GM18951 (cell line): ENCODE data around the gene CDH22.

Experiments used
- POLR2A ChIP-seq: IDR thresholded peaks from 4 replicates; pipeline ENCODE4 v1.6.1; 2011; ENCODE audit warnings: mild to moderate bottlenecking; ENCODE audit not compliant: insufficient read length, insufficient read depth; ENCODE audit errors: extremely low read depth
- in situ Hi-C: fragments of 300-500 bp; cut with MboI; formaldehyde crosslinking; loops from one replicate; pipeline ENCODE4 v1.12.0; 2022; ENCODE audit warnings: low sequenced_read_pairs, mixed read lengths, inconsistent platforms; ENCODE audit not compliant: unreplicated experiment

Gene CDH22

GRCh38 chr20:46293084-46293483 lies 15.2 kb downstream of the CDH22 start:
- TF ChIP-seq POLR2A: no peak
- in situ Hi-C loops: no loop called here

- in situ Hi-C loops: no loop called here
- no peak for TF ChIP-seq POLR2A
Measured at GRCh38 chr20:46291401-46291800, 16.9 kb downstream of the CDH22 start.

DNA sequence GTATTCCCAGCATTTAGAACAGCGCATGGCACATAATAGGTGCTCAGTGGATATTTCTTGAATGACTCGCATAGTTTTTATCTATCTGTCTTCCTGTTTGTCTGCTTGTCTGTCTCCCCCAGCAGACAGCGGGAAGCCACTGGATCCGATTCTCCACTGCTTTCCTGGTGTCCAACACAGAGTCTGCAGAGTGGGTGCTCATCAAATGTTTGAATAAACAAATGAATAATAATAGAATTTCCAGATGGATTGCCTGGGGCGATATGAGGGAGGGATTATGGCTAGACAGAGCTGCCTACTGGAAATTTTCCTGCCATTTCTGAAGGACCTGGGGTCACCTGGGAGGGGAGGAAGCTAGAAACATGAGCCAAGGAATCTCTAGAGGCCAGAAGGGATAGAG lies 18.9 kb downstream of the CDH22 start:
- in situ Hi-C loops: no loop called here
- no peak for TF ChIP-seq POLR2A

DNA sequence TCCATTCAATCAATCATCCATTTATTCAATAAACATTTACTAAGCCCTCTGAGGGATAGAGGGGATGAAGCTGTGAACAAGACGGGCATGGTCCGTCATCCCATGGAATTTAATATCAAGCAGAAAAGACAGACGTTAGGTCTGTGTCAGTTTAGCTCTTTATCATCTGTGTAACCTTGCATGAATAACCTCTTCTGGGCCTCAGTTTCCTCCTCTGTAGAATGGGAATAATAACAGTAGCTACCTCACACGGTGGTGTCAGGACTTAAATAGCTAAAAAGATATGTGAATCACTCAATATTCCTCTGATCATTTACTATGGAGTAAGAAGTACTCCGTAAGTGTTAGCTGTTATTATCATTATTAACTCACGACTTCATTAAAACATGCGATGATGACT lies 21.3 kb downstream of the CDH22 start:
- in situ Hi-C loops: no loop called here
- TF ChIP-seq POLR2A: no peak

- TF ChIP-seq POLR2A: no peak
- in situ Hi-C loops: no loop called here
Measured at GRCh38 chr20:46286382-46286781, 21.9 kb downstream of the CDH22 start.

- TF ChIP-seq POLR2A: no peak
- in situ Hi-C loops: no loop called here
Measured at GRCh38 chr20:46285740-46286139, 22.6 kb downstream of the CDH22 start.

DNA sequence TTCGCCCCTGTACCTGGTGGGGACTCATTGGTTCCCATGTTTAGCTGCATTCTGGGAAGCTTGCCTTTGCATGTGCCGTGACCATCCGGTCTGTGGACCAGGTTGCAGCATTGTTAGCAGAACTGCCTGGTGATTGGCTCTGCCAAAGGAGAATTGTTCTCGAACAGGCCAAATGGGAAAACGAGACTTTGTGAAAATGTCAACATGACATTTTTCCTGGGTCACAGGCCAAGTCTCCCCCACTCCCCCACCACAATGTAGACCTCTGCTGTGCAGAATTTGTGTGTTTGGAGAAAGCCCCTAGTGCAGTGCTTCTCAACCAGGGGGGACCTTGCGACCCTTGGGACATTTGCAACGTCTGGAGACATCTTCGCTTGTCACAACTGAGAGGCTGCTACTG lies 23.2 kb downstream of the CDH22 start:
- TF ChIP-seq POLR2A: no peak
- in situ Hi-C loops: no loop called here

- TF ChIP-seq POLR2A: no peak
- in situ Hi-C loops: no loop called here
Measured at GRCh38 chr20:46284040-46284427, 24.3 kb downstream of the CDH22 start.

- TF ChIP-seq POLR2A: no peak
- in situ Hi-C loops: no loop called here
Measured at GRCh38 chr20:46283426-46284039, 24.8 kb downstream of the CDH22 start.

- in situ Hi-C loops: no loop called here
- no peak for TF ChIP-seq POLR2A
Measured at GRCh38 chr20:46282669-46283068, 25.6 kb downstream of the CDH22 start.

- no peak for TF ChIP-seq POLR2A
- in situ Hi-C loops: no loop called here
Measured at GRCh38 chr20:46279103-46279502, 29.2 kb downstream of the CDH22 start.

GRCh38 chr20:46277602-46278001 lies 30.7 kb downstream of the CDH22 start:
- no peak for TF ChIP-seq POLR2A
- in situ Hi-C loops: no loop called here

DNA sequence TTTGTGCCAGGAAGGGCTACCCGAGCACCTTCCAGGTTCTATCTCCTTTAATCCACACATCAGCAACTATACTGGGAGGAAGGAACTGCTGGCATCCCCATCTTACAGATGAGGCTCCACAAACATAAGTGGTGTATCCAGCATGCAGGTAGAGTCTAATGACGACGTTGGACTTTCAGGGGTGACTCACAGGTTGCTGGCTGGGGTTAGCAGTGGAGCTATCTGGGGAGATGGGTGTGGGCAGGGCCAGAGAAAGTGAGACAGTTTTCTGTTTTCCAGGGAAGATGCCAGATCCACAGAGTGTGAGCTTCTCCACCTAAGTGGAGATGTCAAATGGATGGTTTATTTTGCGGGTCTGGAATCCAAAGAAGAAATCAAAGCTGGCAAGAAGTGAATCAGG lies 31.8 kb downstream of the CDH22 start:
- TF ChIP-seq POLR2A: no peak
- in situ Hi-C loops: no loop called here

GRCh38 chr20:46275091-46275490 lies 33.2 kb downstream of the CDH22 start:
- in situ Hi-C loops: no loop called here
- TF ChIP-seq POLR2A: no peak

DNA sequence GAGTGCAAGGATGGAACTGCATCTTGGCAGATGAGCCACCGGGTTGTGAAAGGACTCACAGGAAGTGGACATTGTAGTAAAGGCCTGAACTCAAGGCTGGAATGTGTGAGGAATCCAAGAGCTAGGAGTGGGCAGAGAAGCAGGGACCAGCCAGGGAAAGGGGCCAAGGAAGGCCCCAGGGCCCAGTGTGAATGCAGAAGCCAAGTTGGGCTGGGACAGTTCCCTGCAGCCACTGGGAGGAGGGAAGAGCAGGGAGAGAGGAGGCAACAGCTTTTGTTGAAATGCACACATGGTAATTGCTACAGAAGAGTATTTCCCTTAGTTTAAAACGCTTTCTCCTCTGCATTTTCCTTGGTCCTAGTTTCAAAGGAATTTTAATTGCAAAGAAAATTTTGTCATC lies 34.6 kb downstream of the CDH22 start:
- in situ Hi-C loops: no loop called here
- TF ChIP-seq POLR2A: no peak

DNA sequence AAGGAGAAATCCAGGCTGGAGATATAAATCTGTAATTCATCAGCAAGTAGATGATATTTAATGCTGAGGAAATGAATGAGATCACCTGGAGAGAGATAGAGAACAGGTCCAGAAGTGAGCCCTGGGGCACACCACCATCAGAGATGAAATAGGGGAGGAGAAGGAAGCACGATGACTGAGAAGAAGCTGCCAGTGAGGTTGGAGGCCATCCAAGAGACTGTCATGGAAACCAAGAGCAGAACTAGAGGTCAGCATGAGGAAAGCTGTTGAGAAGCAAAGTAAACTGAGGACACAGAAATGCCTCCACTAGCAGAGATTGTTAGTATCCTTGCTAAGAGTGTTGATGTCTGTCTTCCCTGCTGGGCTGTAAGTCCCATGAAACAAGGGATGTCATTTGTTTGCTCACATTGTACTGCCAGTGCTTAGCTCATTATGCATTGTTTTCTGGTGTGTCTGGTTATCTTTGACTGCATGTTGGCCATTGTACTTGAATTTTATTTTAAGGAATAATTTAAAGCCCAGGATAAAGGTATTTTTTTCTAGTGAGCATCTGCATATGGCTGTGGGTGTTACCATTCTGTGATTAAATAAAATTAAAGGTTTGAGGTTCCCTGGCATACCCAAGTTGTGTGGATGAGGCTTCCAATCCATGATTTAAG lies 35.8 kb downstream of the CDH22 start:
- in situ Hi-C loops: no loop called here
- TF ChIP-seq POLR2A: no peak
